LHCN-M2 (cell line): Measurements from ENCODE around the gene AANAT. TPM values are rescaled to one million over a fixed set of nuclear protein-coding genes. Genes with fewer than 3 reads are reported as not detected.

ENCODE experiments used
- DNase-seq: peaks from one replicate; pipeline ENCODE4 v3.0.0-alpha.2; 2012; ENCODE audit warnings: low read depth
- total RNA-seq: library from RNA; depleted of rRNA; stranded (reverse); fragments of >200 nt; gene quantifications from 2 replicates; pipeline ENCODE4 v1.2.3, GENCODE V29; 2014

Gene AANAT
- total RNA-seq, 1 experiment from 2014 or later: not detected

- no peak for DNase-seq
Measured at GRCh38 chr17:76442341-76443338, 24.8 kb upstream of the AANAT start.

- no peak for DNase-seq
Measured at GRCh38 chr17:76444518-76445311, 22.7 kb upstream of the AANAT start.

- DNase-seq: no peak
Measured at GRCh38 chr17:76445697-76446448, 21.5 kb upstream of the AANAT start.

- peak; percentile 87 for DNase-seq
Measured at GRCh38 chr17:76446449-76447231, 20.8 kb upstream of the AANAT start.

- no peak for DNase-seq
Measured at GRCh38 chr17:76447931-76448652, 19.3 kb upstream of the AANAT start.

GRCh38 chr17:76449126-76449525, 18.3 kb upstream of the AANAT start:
- no peak for DNase-seq

- DNase-seq: no peak
Measured at GRCh38 chr17:76451506-76451905, 15.9 kb upstream of the AANAT start.

- DNase-seq: no peak
Measured at GRCh38 chr17:76452127-76452659, 15.2 kb upstream of the AANAT start.

- peak; percentile 81 for DNase-seq
Measured at GRCh38 chr17:76452660-76453430, 14.6 kb upstream of the AANAT start, which contains the start of gene UBE2O. UBE2O (minus strand) TSS chr17:76453152; CDS start chr17:76453141, 11 bp downstream.

- DNase-seq: no peak
Measured at GRCh38 chr17:76453431-76453743, 14.0 kb upstream of the AANAT start.

GRCh38 chr17:76458580-76459490, 8.6 kb upstream of the AANAT start:
- peak; percentile 39 for DNase-seq

GRCh38 chr17:76459674-76460073, 7.7 kb upstream of the AANAT start:
- no peak for DNase-seq

- DNase-seq: no peak
Measured at GRCh38 chr17:76461765-76462555, 5.4 kb upstream of the AANAT start.

- no peak for DNase-seq
Measured at GRCh38 chr17:76462556-76463290, 4.7 kb upstream of the AANAT start.

- DNase-seq: no peak
Measured at GRCh38 chr17:76466775-76467130, 650 bp upstream of the AANAT start.

GRCh38 chr17:76467809-76468633, 618 bp downstream of the AANAT start:
- DNase-seq: no peak
